Neural progenitor cell (in vitro differentiated cells): ENCODE measurements around the gene CCNJ. TPM values are rescaled to one million over a fixed set of nuclear protein-coding genes. Genes with fewer than 3 reads are reported as not detected.
A peak's percentile ranks its signal among the peaks of the same experiment; 100 is the strongest.

ENCODE experiments used
- DNase-seq: peaks from one replicate; pipeline ENCODE4 v3.0.0-alpha.2; 2016; ENCODE audit warnings: low spot score
- H2AFZ ChIP-seq: fragments of 200-600 bp; sonication (generic); replicated peaks from 2 replicates; pipeline ENCODE4 v1.6.1; 2016; ENCODE audit warnings: antibody characterized with exemption
- H3F3A ChIP-seq: fragments of 200-600 bp; sonication (generic); 2 replicates; pipeline ENCODE4 v1.6.1; 2016; ENCODE audit warnings: antibody characterized with exemption, low read depth
- H3K27ac ChIP-seq: fragments of 200-600 bp; sonication (generic); 2 replicates; pipeline ENCODE4 v1.5.1; 2016; ENCODE audit warnings: mild to moderate bottlenecking
- H3K27me3 ChIP-seq: fragments of 200-600 bp; sonication (generic); 2 replicates; pipeline ENCODE4 v1.6.1; 2016; ENCODE audit warnings: mild to moderate bottlenecking, moderate library complexity
- H3K36me3 ChIP-seq: fragments of 200-600 bp; sonication (generic); 2 replicates; pipeline ENCODE4 v1.5.1; 2016
- H3K4me1 ChIP-seq: fragments of 200-600 bp; sonication (generic); 2 replicates; pipeline ENCODE4 v1.6.1; 2016; ENCODE audit warnings: mixed run types
- H3K4me2 ChIP-seq: fragments of 200-600 bp; sonication (generic); 2 replicates; pipeline ENCODE4 v1.6.1; 2016
- H3K4me3 ChIP-seq: fragments of 200-600 bp; sonication (generic); 2 replicates; pipeline ENCODE4 v1.5.1; 2016
- H3K79me2 ChIP-seq: fragments of 200-600 bp; sonication (generic); 2 replicates; pipeline ENCODE4 v1.6.1; 2016; ENCODE audit warnings: low read depth
- H3K9ac ChIP-seq: fragments of 200-600 bp; sonication (generic); 2 replicates; pipeline ENCODE4 v1.6.1; 2016
- H3K9me3 ChIP-seq: fragments of 200-600 bp; sonication (generic); 2 replicates; pipeline ENCODE4 v1.5.1; 2016; ENCODE audit warnings: low read depth
- H4K20me1 ChIP-seq: fragments of 200-600 bp; sonication (generic); 2 replicates; pipeline ENCODE4 v1.6.1; 2016; ENCODE audit warnings: low read depth
- H3K27ac Mint-ChIP-seq: 3 replicates; pipeline ENCODE4 v1.8.0; 2021; ENCODE audit warnings: mixed read lengths
- H3K27me3 Mint-ChIP-seq: 2 replicates; pipeline ENCODE4 v1.8.0; 2022; ENCODE audit warnings: low read depth, mild to moderate bottlenecking, inconsistent platforms, moderate library complexity, mixed read lengths; ENCODE audit not compliant: insufficient read depth
- H3K36me3 Mint-ChIP-seq: 3 replicates; pipeline ENCODE4 v1.8.0; 2021; ENCODE audit warnings: mixed read lengths
- H3K4me1 Mint-ChIP-seq: 3 replicates; pipeline ENCODE4 v1.8.0; 2021; ENCODE audit warnings: mixed read lengths
- H3K4me3 Mint-ChIP-seq: 3 replicates; pipeline ENCODE4 v1.8.0; 2021; ENCODE audit warnings: mild to moderate bottlenecking, moderate library complexity, mixed read lengths
- H3K9me3 Mint-ChIP-seq: 3 replicates; pipeline ENCODE4 v1.8.0; 2020; ENCODE audit warnings: mixed read lengths
- EZH2 ChIP-seq: fragments of 200-600 bp; sonication (generic); IDR thresholded peaks from 2 replicates; pipeline ENCODE4 v1.6.1; 2017; ENCODE audit warnings: antibody characterized with exemption, mild to moderate bottlenecking, moderate library complexity
- EZH2phosphoT487 ChIP-seq: fragments of 200-600 bp; sonication (generic); IDR thresholded peaks from 2 replicates; pipeline ENCODE4 v1.6.1; 2017; ENCODE audit warnings: antibody characterized with exemption
- total RNA-seq: library from RNA; depleted of rRNA; stranded (reverse); fragments of >200 nt; gene quantifications from 2 replicates; pipeline ENCODE4 v1.2.3, GENCODE V29; 2015; ENCODE audit warnings: low replicate concordance
- TF ChIP-seq, protein P1 (sequence below): fragments of 200-600 bp; sonication (generic); IDR thresholded peaks from 2 replicates; pipeline ENCODE4 v1.5.1; 2017; ENCODE audit warnings: antibody characterized with exemption, mild to moderate bottlenecking

The CCNJ gene
- total RNA-seq, 1 donor from 2014 or later = 43.4 TPM

DNA sequence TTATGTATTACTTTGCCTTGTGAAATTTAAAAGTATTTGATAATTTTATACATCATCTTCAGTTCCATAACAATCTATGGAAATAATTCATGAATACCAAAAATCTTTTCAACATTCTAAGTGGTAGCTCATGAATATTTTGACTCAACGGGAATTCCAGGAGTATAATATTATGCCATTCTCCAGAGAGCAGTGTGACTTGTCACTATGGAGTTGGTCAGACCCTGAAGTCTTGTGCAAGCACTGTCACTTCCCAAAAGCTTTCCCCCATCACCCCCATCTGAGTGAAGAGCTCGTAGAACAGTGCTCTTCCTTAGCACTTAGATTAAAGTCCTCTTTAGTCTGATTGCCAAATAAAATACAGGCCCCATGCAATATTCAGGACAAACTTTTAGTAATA lies 29.4 kb upstream of the CCNJ start:
- Histone ChIP-seq H2AFZ (no peak overlapping the region), H4K20me1 (no peaks in the 10 kb centered on the region), H3K4me3 (no peak overlapping the region), H3K4me1 (no peaks in the 10 kb centered on the region), H3K27ac (no peak overlapping the region), H3K27me3 (no peaks in the 10 kb centered on the region), H3K36me3 (no peaks in the 10 kb centered on the region), H3K79me2 (no peaks in the 10 kb centered on the region), H3K9ac (no peak overlapping the region), H3K4me2 (no peak overlapping the region), H3F3A (no peaks in the 10 kb centered on the region), H3K9me3 (no peaks in the 10 kb centered on the region)
- Mint-ChIP-seq H3K36me3 (no peaks in the 10 kb centered on the region), H3K27me3 (peaks cover 5% of the 10 kb centered on the region), H3K4me1 (no peaks in the 10 kb centered on the region), H3K4me3 (no peak overlapping the region), H3K9me3 (no peaks in the 10 kb centered on the region), H3K27ac (no peak overlapping the region)
- DNase-seq = no peak
- TF ChIP-seq EZH2 = no peak
- no peak for TF ChIP-seq EZH2phosphoT487
- TF ChIP-seq, protein P1, sequence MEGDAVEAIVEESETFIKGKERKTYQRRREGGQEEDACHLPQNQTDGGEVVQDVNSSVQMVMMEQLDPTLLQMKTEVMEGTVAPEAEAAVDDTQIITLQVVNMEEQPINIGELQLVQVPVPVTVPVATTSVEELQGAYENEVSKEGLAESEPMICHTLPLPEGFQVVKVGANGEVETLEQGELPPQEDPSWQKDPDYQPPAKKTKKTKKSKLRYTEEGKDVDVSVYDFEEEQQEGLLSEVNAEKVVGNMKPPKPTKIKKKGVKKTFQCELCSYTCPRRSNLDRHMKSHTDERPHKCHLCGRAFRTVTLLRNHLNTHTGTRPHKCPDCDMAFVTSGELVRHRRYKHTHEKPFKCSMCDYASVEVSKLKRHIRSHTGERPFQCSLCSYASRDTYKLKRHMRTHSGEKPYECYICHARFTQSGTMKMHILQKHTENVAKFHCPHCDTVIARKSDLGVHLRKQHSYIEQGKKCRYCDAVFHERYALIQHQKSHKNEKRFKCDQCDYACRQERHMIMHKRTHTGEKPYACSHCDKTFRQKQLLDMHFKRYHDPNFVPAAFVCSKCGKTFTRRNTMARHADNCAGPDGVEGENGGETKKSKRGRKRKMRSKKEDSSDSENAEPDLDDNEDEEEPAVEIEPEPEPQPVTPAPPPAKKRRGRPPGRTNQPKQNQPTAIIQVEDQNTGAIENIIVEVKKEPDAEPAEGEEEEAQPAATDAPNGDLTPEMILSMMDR = no peak

DNA sequence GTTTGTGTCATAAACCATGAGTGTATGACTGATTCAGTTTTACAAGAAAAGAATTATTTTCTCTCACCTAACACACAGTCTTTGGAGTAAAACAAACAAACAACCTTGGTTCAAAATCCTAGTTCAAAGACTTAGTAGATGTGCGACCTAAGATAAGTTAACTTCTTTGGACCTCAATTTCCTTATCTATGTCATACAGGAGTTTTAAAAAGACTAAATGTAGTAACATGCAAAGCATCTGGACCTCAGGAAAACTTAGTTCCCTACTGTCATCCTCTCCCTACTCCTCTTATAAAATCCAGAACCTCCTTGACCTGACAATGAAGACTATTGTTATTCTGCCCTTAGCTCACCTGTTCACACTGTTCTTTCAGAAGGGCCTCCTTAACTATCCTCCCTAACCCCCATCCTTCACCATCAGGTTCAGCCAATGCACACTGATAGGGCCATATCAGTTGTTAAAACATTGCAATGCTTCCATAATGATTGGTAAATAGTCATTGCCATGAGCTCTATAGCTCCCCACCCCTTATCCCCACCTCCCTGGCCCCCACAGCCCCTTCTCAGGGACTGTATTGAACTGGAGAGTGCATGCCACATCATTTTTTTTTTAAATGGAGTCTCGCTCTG lies 28.8 kb upstream of the CCNJ start:
- Histone ChIP-seq H3K27ac (no peak overlapping the region), H3K9me3 (no peaks in the 10 kb centered on the region), H3K79me2 (no peaks in the 10 kb centered on the region), H4K20me1 (no peaks in the 10 kb centered on the region), H3F3A (no peaks in the 10 kb centered on the region), H3K4me3 (no peak overlapping the region), H3K36me3 (no peaks in the 10 kb centered on the region), H3K9ac (no peak overlapping the region), H2AFZ (no peak overlapping the region), H3K4me1 (no peaks in the 10 kb centered on the region), H3K27me3 (no peaks in the 10 kb centered on the region), H3K4me2 (no peak overlapping the region)
- Mint-ChIP-seq H3K36me3 (no peaks in the 10 kb centered on the region), H3K9me3 (no peaks in the 10 kb centered on the region), H3K4me3 (no peak overlapping the region), H3K27me3 (peaks cover 5% of the 10 kb centered on the region), H3K27ac (no peak overlapping the region), H3K4me1 (no peaks in the 10 kb centered on the region)
- no peak for DNase-seq
- TF ChIP-seq, protein P1 = no peak
- TF ChIP-seq EZH2phosphoT487 (no peak), EZH2 (no peak)

DNA sequence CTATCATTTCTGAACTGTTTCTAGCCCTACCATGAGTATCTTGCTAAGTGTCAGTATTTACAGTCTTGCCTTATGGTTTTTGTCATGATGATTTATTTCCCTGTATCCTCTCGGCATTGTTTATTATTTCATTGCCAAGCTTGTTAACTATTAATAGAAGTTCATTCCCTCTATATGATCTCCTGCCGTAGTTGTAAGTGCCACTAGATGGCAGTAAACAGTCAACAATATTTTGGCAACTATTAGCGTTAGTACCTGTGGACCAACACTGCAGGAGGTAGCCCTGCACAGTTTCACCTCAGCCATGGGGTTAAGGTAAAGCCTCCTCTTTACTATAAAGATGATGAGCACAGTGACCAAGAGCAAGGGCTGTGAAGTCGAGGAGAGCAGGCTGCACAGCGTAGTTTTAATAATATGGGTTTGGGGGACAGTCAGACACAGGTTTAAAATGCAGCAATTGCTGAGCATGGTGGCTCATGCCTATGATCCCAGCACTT lies 26.1 kb upstream of the CCNJ start:
- Mint-ChIP-seq H3K9me3 (no peaks in the 10 kb centered on the region), H3K4me1 (no peaks in the 10 kb centered on the region), H3K4me3 (no peak overlapping the region), H3K27me3 (no peaks in the 10 kb centered on the region), H3K36me3 (no peaks in the 10 kb centered on the region), H3K27ac (no peak overlapping the region)
- TF ChIP-seq, protein P1 = peak; percentile 90
- no peak for TF ChIP-seq EZH2phosphoT487
- Histone ChIP-seq H3K9me3 (no peaks in the 10 kb centered on the region), H3K4me2 (no peak overlapping the region), H3K4me3 (no peak overlapping the region), H3K36me3 (no peaks in the 10 kb centered on the region), H3K79me2 (no peaks in the 10 kb centered on the region), H3K9ac (no peak overlapping the region), H2AFZ (no peak overlapping the region), H4K20me1 (no peaks in the 10 kb centered on the region), H3K4me1 (no peaks in the 10 kb centered on the region), H3K27ac (no peak overlapping the region), H3F3A (no peaks in the 10 kb centered on the region), H3K27me3 (no peaks in the 10 kb centered on the region)
- peak; percentile 70 for DNase-seq
